ENCODE measurements around the gene BAIAP2. TPM values are rescaled to one million over a fixed set of nuclear protein-coding genes. Genes with fewer than 3 reads are reported as not detected.

The BAIAP2 gene
- total and polyA plus RNA-seq, 8 donors, result 21.1 to 263 (median 56.3) TPM

GRCh38 chr17:81020443-81020766 lies 14.5 kb upstream of the BAIAP2 start:
- Histone ChIP-seq H3K36me3 (no peaks in the 10 kb centered on the region), H3K4me3 (no peak overlapping the region), H3K27me3 (peaks cover 0 to under 1% (median 0%) of the 10 kb centered on the region in 3 donors), H3K9me3 (no peaks in the 10 kb centered on the region), H3K27ac (peak overlapping the region in 3 of 5 donors; percentile 6 to 80 (median 74)), H3K4me1 (peaks cover 15 to 54% (median 49%) of the 10 kb centered on the region in 4 donors)
- intact Hi-C loops (cut with DNase I; ENCODE audit: low total_unique reads), result no loop called here
- TF ChIP-seq EP300 (IDR thresholded peaks at IDR 0.05), result no peak
- no peak for TF ChIP-seq POLR2AphosphoS5 (IDR thresholded peaks at IDR 0.05)
- TF ChIP-seq POLR2A (IDR thresholded peaks at IDR 0.05), result no peak
- no peak for TF ChIP-seq CTCF (IDR thresholded peaks at IDR 0.05)
- no peak for DNase-seq
- WGBS, 5 donors, result 82 to 88% (median 84%) methylated on average over 11 of the region's 11 CpGs

GRCh38 chr17:81020767-81021497 lies 14.0 kb upstream of the BAIAP2 start:
- intact Hi-C loops (cut with DNase I; ENCODE audit: low total_unique reads), result no loop called here
- H3K4me3 ChIP-seq, result no peak overlapping the region
- DNase-seq, result peak in 1 of 2 donors; percentile 74
- H3K27ac ChIP-seq, result peak overlapping the region in 4 of 5 donors; percentile 6 to 80 (median 62)
- TF ChIP-seq POLR2AphosphoS5 (IDR thresholded peaks at IDR 0.05) (peak in 1 of 3 donors; percentile 28), CTCF (IDR thresholded peaks at IDR 0.05) (no peak), POLR2A (IDR thresholded peaks at IDR 0.05) (no peak), EP300 (IDR thresholded peaks at IDR 0.05) (no peak)
- H3K36me3 ChIP-seq, result no peaks in the 10 kb centered on the region
- 25 to 35% (median 31%) methylated on average over 13 to 24 of the region's 24 CpGs for WGBS, 5 donors
- H3K9me3 ChIP-seq, result no peaks in the 10 kb centered on the region
- H3K27me3 ChIP-seq, result peaks cover 0 to 6% (median 0%) of the 10 kb centered on the region in 3 donors
- peaks cover 15 to 56% (median 50%) of the 10 kb centered on the region in 4 donors for H3K4me1 ChIP-seq

- Histone ChIP-seq H3K36me3 (no peaks in the 10 kb centered on the region), H3K9me3 (no peaks in the 10 kb centered on the region), H3K4me3 (no peak overlapping the region), H3K4me1 (peaks cover 18 to 64% (median 58%) of the 10 kb centered on the region in 4 donors), H3K27me3 (peaks cover 0 to 14% (median 6%) of the 10 kb centered on the region in 3 donors), H3K27ac (peak overlapping the region in 4 of 5 donors; percentile 6 to 80 (median 62))
- WGBS, 5 donors, result 83 to 91% (median 84%) methylated on average over 18 to 19 of the region's 19 CpGs
- TF ChIP-seq EP300 (IDR thresholded peaks at IDR 0.05) (no peak), POLR2A (IDR thresholded peaks at IDR 0.05) (no peak), POLR2AphosphoS5 (IDR thresholded peaks at IDR 0.05) (no peak), CTCF (IDR thresholded peaks at IDR 0.05) (no peak)
- no peak for DNase-seq
- intact Hi-C loops (cut with DNase I; ENCODE audit: low total_unique reads), result no loop called here
Observed at GRCh38 chr17:81021531-81022343, 13.2 kb upstream of the BAIAP2 start.

GRCh38 chr17:81022344-81022676 lies 12.6 kb upstream of the BAIAP2 start:
- no peak overlapping the region for H3K27ac ChIP-seq
- H3K36me3 ChIP-seq, result no peaks in the 10 kb centered on the region
- peaks cover 0 to 20% (median 12%) of the 10 kb centered on the region in 3 donors for H3K27me3 ChIP-seq
- no peak for TF ChIP-seq POLR2AphosphoS5 (IDR thresholded peaks at IDR 0.05)
- TF ChIP-seq EP300 (IDR thresholded peaks at IDR 0.05), result no peak
- no peak for TF ChIP-seq POLR2A (IDR thresholded peaks at IDR 0.05)
- no peak for TF ChIP-seq CTCF (IDR thresholded peaks at IDR 0.05)
- H3K4me3 ChIP-seq, result no peak overlapping the region
- no peaks in the 10 kb centered on the region for H3K9me3 ChIP-seq
- DNase-seq, result no peak
- intact Hi-C loops (cut with DNase I; ENCODE audit: low total_unique reads), result no loop called here
- 85 to 94% (median 94%) methylated on average over 4 to 6 of the region's 6 CpGs for WGBS, 5 donors
- peaks cover 18 to 68% (median 60%) of the 10 kb centered on the region in 4 donors for H3K4me1 ChIP-seq
